Immature natural killer cell (primary cell): ENCODE data around the gene IPCEF1. TPM values are rescaled to one million over a fixed set of nuclear protein-coding genes. Genes with fewer than 3 reads are reported as not detected.
"Not testable (repeated sequence)": the region's sequence is repeated elsewhere in the genome, so short reads cannot be mapped to it uniquely, and the experiment has no call there.

Source experiments
- DNase-seq, 3 donors: peaks; one replicate each; pipeline ENCODE4 v3.0.0; 2022; ENCODE audit warnings: mixed read lengths in 1 of 3
- H3K27ac Mint-ChIP-seq, 6 donors: one replicate each; pipeline ENCODE4 v1.8.0; 2020; ENCODE audit warnings: mixed read lengths in 6 of 6, mild to moderate bottlenecking in 5 of 6, inconsistent platforms in 4 of 6, moderate library complexity in 3 of 6
- H3K27me3 Mint-ChIP-seq, 3 donors: one replicate each; pipeline ENCODE4 v1.8.0; 2020 to 2021; ENCODE audit warnings: low read depth in 3 of 3, mild to moderate bottlenecking in 3 of 3, mixed read lengths in 3 of 3, moderate library complexity in 3 of 3, inconsistent platforms in 1 of 3
- H3K36me3 Mint-ChIP-seq, 3 donors: one replicate each; pipeline ENCODE4 v1.8.0; 2020; ENCODE audit warnings: mixed read lengths in 3 of 3, inconsistent platforms in 2 of 3, mild to moderate bottlenecking in 2 of 3
- H3K4me1 Mint-ChIP-seq, 2 donors: one replicate each; pipeline ENCODE4 v1.8.0; 2020; ENCODE audit warnings: inconsistent platforms in 2 of 2, mild to moderate bottlenecking in 2 of 2, mixed read lengths in 2 of 2, moderate library complexity in 1 of 2
- H3K4me3 Mint-ChIP-seq, 5 donors: one replicate each; pipeline ENCODE4 v1.8.0; 2020; ENCODE audit warnings: mild to moderate bottlenecking in 5 of 5, mixed read lengths in 5 of 5, inconsistent platforms in 3 of 5, moderate library complexity in 3 of 5
- H3K9me3 Mint-ChIP-seq, 6 donors: one replicate each; pipeline ENCODE4 v1.8.0; 2020; ENCODE audit warnings: mild to moderate bottlenecking in 6 of 6, mixed read lengths in 6 of 6, inconsistent platforms in 4 of 6, moderate library complexity in 3 of 6
- polyA plus RNA-seq, 3 donors: library from polyadenylated mRNA; unstranded; fragments of 300-500 nt; fragmentation: Illumina TruSeq; gene quantifications; one replicate each; pipeline ENCODE4 v1.2.3, GENCODE V29; 2021

Gene IPCEF1
- polyA plus RNA-seq, 3 donors from 2014 or later = 31.2 to 54.3 (median 35.2) TPM

- not testable (repeated sequence) for H3K4me3 Mint-ChIP-seq, H3K4me1 Mint-ChIP-seq, H3K27me3 Mint-ChIP-seq, DNase-seq, H3K27ac Mint-ChIP-seq, H3K36me3 Mint-ChIP-seq, H3K9me3 Mint-ChIP-seq
Measured at GRCh38 chr6:154307147-154307546, 49.5 kb downstream of the IPCEF1 start.

- H3K9me3 Mint-ChIP-seq = peaks cover 0 to 6% (median 3%) of the 10 kb centered on the region in 6 donors
- DNase-seq = no peak
- no peaks in the 10 kb centered on the region for H3K36me3 Mint-ChIP-seq
- no peak overlapping the region for H3K4me3 Mint-ChIP-seq
- H3K4me1 Mint-ChIP-seq = peaks cover 9 to 14% of the 10 kb centered on the region in 2 donors
- no peak overlapping the region for H3K27ac Mint-ChIP-seq
- H3K27me3 Mint-ChIP-seq = peaks cover 0 to 5% (median 5%) of the 10 kb centered on the region in 3 donors
Measured at GRCh38 chr6:154306696-154307095, 49.9 kb downstream of the IPCEF1 start.

GRCh38 chr6:154304191-154304590, 52.4 kb downstream of the IPCEF1 start:
- no peaks in the 10 kb centered on the region for H3K9me3 Mint-ChIP-seq
- H3K36me3 Mint-ChIP-seq = no peaks in the 10 kb centered on the region
- peaks cover 0 to 3% (median 2%) of the 10 kb centered on the region in 3 donors for H3K27me3 Mint-ChIP-seq
- no peak for DNase-seq
- H3K27ac Mint-ChIP-seq = no peak overlapping the region
- H3K4me3 Mint-ChIP-seq = no peak overlapping the region
- peaks cover 9 to 18% of the 10 kb centered on the region in 2 donors for H3K4me1 Mint-ChIP-seq

GRCh38 chr6:154303642-154304041, 53.0 kb downstream of the IPCEF1 start:
- peaks cover 9 to 18% of the 10 kb centered on the region in 2 donors for H3K4me1 Mint-ChIP-seq
- not testable (repeated sequence) for H3K27ac Mint-ChIP-seq, H3K27me3 Mint-ChIP-seq, H3K9me3 Mint-ChIP-seq, H3K36me3 Mint-ChIP-seq, DNase-seq, H3K4me3 Mint-ChIP-seq

- H3K27me3 Mint-ChIP-seq = peaks cover 0 to 3% (median 0%) of the 10 kb centered on the region in 3 donors
- H3K36me3 Mint-ChIP-seq = no peaks in the 10 kb centered on the region
- H3K4me1 Mint-ChIP-seq = peaks cover 9 to 18% of the 10 kb centered on the region in 2 donors
- no peaks in the 10 kb centered on the region for H3K9me3 Mint-ChIP-seq
- no peak overlapping the region for H3K27ac Mint-ChIP-seq
- H3K4me3 Mint-ChIP-seq = peak overlapping the region in 2 of 5 donors; percentile 5 to 37
- DNase-seq = peak in 1 of 3 donors; percentile 4
Measured at GRCh38 chr6:154301839-154302752, 54.5 kb downstream of the IPCEF1 start.

GRCh38 chr6:154301086-154301625, 55.4 kb downstream of the IPCEF1 start:
- peaks cover 9 to 18% of the 10 kb centered on the region in 2 donors for H3K4me1 Mint-ChIP-seq
- no peaks in the 10 kb centered on the region for H3K9me3 Mint-ChIP-seq
- peaks cover 0 to 2% (median 0%) of the 10 kb centered on the region in 3 donors for H3K27me3 Mint-ChIP-seq
- no peaks in the 10 kb centered on the region for H3K36me3 Mint-ChIP-seq
- no peak overlapping the region for H3K4me3 Mint-ChIP-seq
- H3K27ac Mint-ChIP-seq = no peak overlapping the region
- DNase-seq = no peak

GRCh38 chr6:154298297-154298696, 58.3 kb downstream of the IPCEF1 start:
- Mint-ChIP-seq H3K9me3 (no peaks in the 10 kb centered on the region), H3K4me3 (no peak overlapping the region), H3K27ac (no peak overlapping the region), H3K27me3 (peaks cover 0 to 2% (median 0%) of the 10 kb centered on the region in 3 donors), H3K4me1 (peaks cover 9 to 18% of the 10 kb centered on the region in 2 donors), H3K36me3 (no peaks in the 10 kb centered on the region)
- no peak for DNase-seq

GRCh38 chr6:154297721-154298120, 58.9 kb downstream of the IPCEF1 start:
- Mint-ChIP-seq H3K9me3 (no peaks in the 10 kb centered on the region), H3K27ac (no peak overlapping the region), H3K36me3 (no peaks in the 10 kb centered on the region), H3K4me3 (no peak overlapping the region), H3K27me3 (peaks cover 0 to 2% (median 0%) of the 10 kb centered on the region in 3 donors), H3K4me1 (peaks cover 7 to 15% of the 10 kb centered on the region in 2 donors)
- DNase-seq = no peak

- Mint-ChIP-seq H3K9me3 (no peaks in the 10 kb centered on the region), H3K27ac (no peak overlapping the region)
Measured at GRCh38 chr6:154297210-154297609, 59.4 kb downstream of the IPCEF1 start.

GRCh38 chr6:154295733-154296132, 60.9 kb downstream of the IPCEF1 start:
- H3K4me3 Mint-ChIP-seq = no peak overlapping the region
- H3K27me3 Mint-ChIP-seq = peaks cover 0 to 2% (median 0%) of the 10 kb centered on the region in 3 donors
- DNase-seq = no peak
- no peak overlapping the region for H3K27ac Mint-ChIP-seq
- no peaks in the 10 kb centered on the region for H3K36me3 Mint-ChIP-seq
- H3K4me1 Mint-ChIP-seq = no peaks in the 10 kb centered on the region
- no peaks in the 10 kb centered on the region for H3K9me3 Mint-ChIP-seq

More at GRCh38 chr6:154297210-154297609, 59.4 kb downstream of the IPCEF1 start:
- no peak overlapping the region for H3K4me3 Mint-ChIP-seq
- DNase-seq = no peak
- peaks cover 5 to 9% of the 10 kb centered on the region in 2 donors for H3K4me1 Mint-ChIP-seq
- no peaks in the 10 kb centered on the region for H3K36me3 Mint-ChIP-seq
- H3K27me3 Mint-ChIP-seq = peaks cover 0 to 2% (median 0%) of the 10 kb centered on the region in 3 donors

GRCh38 chr6:154292855-154293519, 63.6 kb downstream of the IPCEF1 start:
- DNase-seq = no peak
- Mint-ChIP-seq H3K4me1 (no peaks in the 10 kb centered on the region), H3K36me3 (no peaks in the 10 kb centered on the region), H3K27ac (no peak overlapping the region), H3K9me3 (no peaks in the 10 kb centered on the region), H3K4me3 (no peak overlapping the region), H3K27me3 (peaks cover 0 to 3% (median 0%) of the 10 kb centered on the region in 3 donors)

GRCh38 chr6:154292066-154292465, 64.5 kb downstream of the IPCEF1 start:
- DNase-seq = no peak
- Mint-ChIP-seq H3K4me1 (peaks cover 0 to 3% of the 10 kb centered on the region in 2 donors), H3K4me3 (no peak overlapping the region), H3K27ac (no peak overlapping the region), H3K36me3 (no peaks in the 10 kb centered on the region), H3K9me3 (no peaks in the 10 kb centered on the region), H3K27me3 (peaks cover 0 to 3% (median 0%) of the 10 kb centered on the region in 3 donors)

GRCh38 chr6:154289818-154290508, 66.6 kb downstream of the IPCEF1 start:
- no peak overlapping the region for H3K4me3 Mint-ChIP-seq
- no peak for DNase-seq
- H3K9me3 Mint-ChIP-seq = no peaks in the 10 kb centered on the region
- no peaks in the 10 kb centered on the region for H3K36me3 Mint-ChIP-seq
- H3K27ac Mint-ChIP-seq = no peak overlapping the region
- peaks cover 0 to 1% (median 0%) of the 10 kb centered on the region in 3 donors for H3K27me3 Mint-ChIP-seq
- peaks cover 0 to 5% of the 10 kb centered on the region in 2 donors for H3K4me1 Mint-ChIP-seq
